Muscle layer of duodenum (tissue), 2 donors: Measurements from ENCODE around the gene TMEM169.

Source experiments
- H3K27ac ChIP-seq: one replicate; pipeline ENCODE4 v1.7.0; 2013; ENCODE audit warnings: mild to moderate bottlenecking, low read length
- H3K27me3 ChIP-seq: one replicate; pipeline ENCODE4 v1.7.0; 2013; ENCODE audit warnings: low read depth, mild to moderate bottlenecking, control low read depth, low read length
- H3K36me3 ChIP-seq, 2 donors: one replicate each; pipeline ENCODE4 v1.7.0; 2013; ENCODE audit warnings: low read length in 2 of 2, control low read depth in 1 of 2, mild to moderate bottlenecking in 1 of 2; ENCODE audit not compliant: insufficient read depth in 2 of 2, control insufficient read depth in 1 of 2
- H3K4me1 ChIP-seq, 2 donors: one replicate each; pipeline ENCODE4 v1.7.0; 2013; ENCODE audit warnings: low read length in 2 of 2, mild to moderate bottlenecking in 2 of 2, control low read depth in 1 of 2, moderate library complexity in 1 of 2; ENCODE audit not compliant: insufficient read depth in 2 of 2, control insufficient read depth in 1 of 2
- H3K4me3 ChIP-seq, 2 donors: one replicate each; pipeline ENCODE4 v1.7.0; 2013; ENCODE audit warnings: low read length in 2 of 2, low read depth in 1 of 2, mild to moderate bottlenecking in 1 of 2
- H3K9me3 ChIP-seq, 2 donors: one replicate each; pipeline ENCODE4 v1.7.0; 2013; ENCODE audit warnings: low read length in 2 of 2, control low read depth in 1 of 2, mild to moderate bottlenecking in 1 of 2; ENCODE audit not compliant: control insufficient read depth in 1 of 2
- donor health status: healthy.

TMEM169 gene

GRCh38 chr2:216052420-216052819 is 29.3 kb upstream of the TMEM169 start:
- Histone ChIP-seq H3K4me3 (no peak overlapping the region), H3K36me3 (peaks cover 0 to 4% of the 10 kb centered on the region in 2 donors), H3K4me1 (peaks cover 0 to 5% of the 10 kb centered on the region in 2 donors)

GRCh38 chr2:216055680-216056079 is 26.0 kb upstream of the TMEM169 start:
- H3K9me3 ChIP-seq, result peaks cover 0 to 3% of the 10 kb centered on the region in 2 donors
- H3K27me3 ChIP-seq, result no peaks in the 10 kb centered on the region
- H3K27ac ChIP-seq, result no peak overlapping the region
- no peak overlapping the region for H3K4me3 ChIP-seq
- H3K4me1 ChIP-seq, result peaks cover 0 to 8% of the 10 kb centered on the region in 2 donors
- H3K36me3 ChIP-seq, result peaks cover 0 to 4% of the 10 kb centered on the region in 2 donors

More at GRCh38 chr2:216052420-216052819, 29.3 kb upstream of the TMEM169 start:
- peaks cover 0 to 3% of the 10 kb centered on the region in 2 donors for H3K9me3 ChIP-seq
- H3K27me3 ChIP-seq, result no peaks in the 10 kb centered on the region
- no peak overlapping the region for H3K27ac ChIP-seq

- no peak overlapping the region for H3K4me3 ChIP-seq
- peaks cover 0 to 3% of the 10 kb centered on the region in 2 donors for H3K9me3 ChIP-seq
- peak overlapping the region; percentile 70 for H3K27ac ChIP-seq
Observed at GRCh38 chr2:216056739-216057138, 25.0 kb upstream of the TMEM169 start.

GRCh38 chr2:216057688-216058193 is 24.0 kb upstream of the TMEM169 start:
- peak overlapping the region in 1 of 2 donors; percentile 4 for H3K4me3 ChIP-seq
- H3K27ac ChIP-seq, result peak overlapping the region; percentile 70
- no peaks in the 10 kb centered on the region for H3K27me3 ChIP-seq
- peaks cover 0 to 4% of the 10 kb centered on the region in 2 donors for H3K36me3 ChIP-seq
- H3K4me1 ChIP-seq, result peaks cover 0 to 8% of the 10 kb centered on the region in 2 donors
- no peaks in the 10 kb centered on the region for H3K9me3 ChIP-seq

More at GRCh38 chr2:216056739-216057138, 25.0 kb upstream of the TMEM169 start:
- Histone ChIP-seq H3K36me3 (peaks cover 0 to 4% of the 10 kb centered on the region in 2 donors), H3K27me3 (no peaks in the 10 kb centered on the region), H3K4me1 (peaks cover 0 to 8% of the 10 kb centered on the region in 2 donors)

GRCh38 chr2:216059233-216059834 is 22.4 kb upstream of the TMEM169 start:
- Histone ChIP-seq H3K27ac (no peak overlapping the region), H3K9me3 (no peaks in the 10 kb centered on the region), H3K4me1 (peaks cover 0 to 8% of the 10 kb centered on the region in 2 donors), H3K27me3 (no peaks in the 10 kb centered on the region), H3K36me3 (peaks cover 4 to 9% of the 10 kb centered on the region in 2 donors), H3K4me3 (no peak overlapping the region)

GRCh38 chr2:216064014-216064630 is 17.6 kb upstream of the TMEM169 start:
- no peaks in the 10 kb centered on the region for H3K27me3 ChIP-seq
- no peaks in the 10 kb centered on the region for H3K4me1 ChIP-seq
- no peaks in the 10 kb centered on the region for H3K9me3 ChIP-seq
- H3K27ac ChIP-seq, result no peak overlapping the region
- no peak overlapping the region for H3K4me3 ChIP-seq
- H3K36me3 ChIP-seq, result peaks cover 10 to 22% of the 10 kb centered on the region in 2 donors

GRCh38 chr2:216064665-216065064 is 17.1 kb upstream of the TMEM169 start:
- Histone ChIP-seq H3K9me3 (no peaks in the 10 kb centered on the region), H3K36me3 (peaks cover 10 to 19% of the 10 kb centered on the region in 2 donors), H3K27me3 (no peaks in the 10 kb centered on the region), H3K27ac (no peak overlapping the region), H3K4me3 (no peak overlapping the region), H3K4me1 (no peaks in the 10 kb centered on the region)

- Histone ChIP-seq H3K27me3 (no peaks in the 10 kb centered on the region), H3K9me3 (no peaks in the 10 kb centered on the region), H3K36me3 (peaks cover 10 to 19% of the 10 kb centered on the region in 2 donors), H3K4me1 (no peaks in the 10 kb centered on the region), H3K27ac (no peak overlapping the region), H3K4me3 (no peak overlapping the region)
Observed at GRCh38 chr2:216066230-216066629, 15.5 kb upstream of the TMEM169 start.

- H3K27ac ChIP-seq, result no peak overlapping the region
- no peaks in the 10 kb centered on the region for H3K4me1 ChIP-seq
- H3K36me3 ChIP-seq, result peaks cover 9 to 17% of the 10 kb centered on the region in 2 donors
- H3K4me3 ChIP-seq, result no peak overlapping the region
- no peaks in the 10 kb centered on the region for H3K9me3 ChIP-seq
- H3K27me3 ChIP-seq, result no peaks in the 10 kb centered on the region
Observed at GRCh38 chr2:216069028-216069427, 12.7 kb upstream of the TMEM169 start.

GRCh38 chr2:216070195-216070594 is 11.5 kb upstream of the TMEM169 start:
- H3K4me3 ChIP-seq, result no peak overlapping the region
- H3K27me3 ChIP-seq, result no peaks in the 10 kb centered on the region
- H3K4me1 ChIP-seq, result no peaks in the 10 kb centered on the region
- H3K36me3 ChIP-seq, result peaks cover 0 to 12% of the 10 kb centered on the region in 2 donors
- H3K9me3 ChIP-seq, result no peaks in the 10 kb centered on the region
- H3K27ac ChIP-seq, result no peak overlapping the region

- H3K9me3 ChIP-seq, result no peaks in the 10 kb centered on the region
Observed at GRCh38 chr2:216071111-216071851, 10.4 kb upstream of the TMEM169 start.

More at GRCh38 chr2:216071111-216071851, 10.4 kb upstream of the TMEM169 start:
- Histone ChIP-seq H3K27ac (no peak overlapping the region), H3K27me3 (no peaks in the 10 kb centered on the region), H3K4me3 (no peak overlapping the region), H3K36me3 (peaks cover 0 to 6% of the 10 kb centered on the region in 2 donors), H3K4me1 (no peaks in the 10 kb centered on the region)
